HUES48 (cell line): ENCODE measurements around the gene VPS9D1.
"Not testable (repeated sequence)": the region's sequence is repeated elsewhere in the genome, so short reads cannot be mapped to it uniquely, and the experiment has no call there.

Experiments
- H3K27ac ChIP-seq: one replicate; pipeline ENCODE4 v1.7.0; 2013; ENCODE audit warnings: low read depth, low read length, inconsistent platforms
- H3K27me3 ChIP-seq: 2 replicates; pipeline ENCODE4 v1.6.1; 2013; ENCODE audit warnings: mild to moderate bottlenecking, low read length; ENCODE audit not compliant: control insufficient read depth, insufficient read depth
- H3K36me3 ChIP-seq: 2 replicates; pipeline ENCODE4 v1.6.1; 2013; ENCODE audit warnings: low read length; ENCODE audit not compliant: control insufficient read depth, insufficient read depth
- H3K4me1 ChIP-seq: 2 replicates; pipeline ENCODE4 v1.6.1; 2013; ENCODE audit warnings: mild to moderate bottlenecking, low read length; ENCODE audit not compliant: control insufficient read depth, insufficient read depth
- H3K4me3 ChIP-seq: 2 replicates; pipeline ENCODE4 v1.5.1; 2013; ENCODE audit warnings: mild to moderate bottlenecking, low read depth, low read length
- H3K9ac ChIP-seq: 2 replicates; pipeline ENCODE4 v1.6.1; 2013; ENCODE audit warnings: mild to moderate bottlenecking, low read depth, low read length, moderate library complexity
- H3K9me3 ChIP-seq: 2 replicates; pipeline ENCODE4 v1.6.1; 2013; ENCODE audit warnings: low read length; ENCODE audit not compliant: control insufficient read depth, insufficient read depth

Gene VPS9D1

DNA sequence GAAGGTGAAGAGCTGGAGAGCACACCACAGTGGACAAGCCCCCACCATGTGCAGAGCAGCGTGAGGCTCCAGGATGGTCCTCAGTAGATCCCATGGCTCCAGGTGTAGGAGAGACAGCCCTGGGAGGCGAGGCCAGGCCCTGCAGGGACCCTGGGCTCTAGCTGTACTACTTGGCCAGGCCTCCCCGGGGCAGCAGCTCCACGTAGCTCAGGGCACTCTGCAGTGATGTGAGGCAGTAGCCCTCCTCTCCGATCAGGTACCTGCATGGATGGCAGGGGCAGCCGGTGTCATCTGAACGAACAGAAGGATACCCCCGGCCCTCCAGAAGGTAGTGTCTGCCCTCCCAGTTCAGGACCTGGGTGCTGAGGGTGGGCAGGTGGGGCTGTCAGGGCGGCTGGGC, 13.0 kb downstream of the VPS9D1 start:
- peaks cover 8% of the 10 kb centered on the region; the same call in 1 of the 2 replicates for H3K4me1 ChIP-seq
- H3K27me3 ChIP-seq, result peaks cover 17% of the 10 kb centered on the region
- H3K9ac ChIP-seq, result no peak overlapping the region
- H3K36me3 ChIP-seq, result no peaks in the 10 kb centered on the region
- no peak overlapping the region for H3K27ac ChIP-seq
- H3K9me3 ChIP-seq, result no peaks in the 10 kb centered on the region
- H3K4me3 ChIP-seq, result no peak overlapping the region

DNA sequence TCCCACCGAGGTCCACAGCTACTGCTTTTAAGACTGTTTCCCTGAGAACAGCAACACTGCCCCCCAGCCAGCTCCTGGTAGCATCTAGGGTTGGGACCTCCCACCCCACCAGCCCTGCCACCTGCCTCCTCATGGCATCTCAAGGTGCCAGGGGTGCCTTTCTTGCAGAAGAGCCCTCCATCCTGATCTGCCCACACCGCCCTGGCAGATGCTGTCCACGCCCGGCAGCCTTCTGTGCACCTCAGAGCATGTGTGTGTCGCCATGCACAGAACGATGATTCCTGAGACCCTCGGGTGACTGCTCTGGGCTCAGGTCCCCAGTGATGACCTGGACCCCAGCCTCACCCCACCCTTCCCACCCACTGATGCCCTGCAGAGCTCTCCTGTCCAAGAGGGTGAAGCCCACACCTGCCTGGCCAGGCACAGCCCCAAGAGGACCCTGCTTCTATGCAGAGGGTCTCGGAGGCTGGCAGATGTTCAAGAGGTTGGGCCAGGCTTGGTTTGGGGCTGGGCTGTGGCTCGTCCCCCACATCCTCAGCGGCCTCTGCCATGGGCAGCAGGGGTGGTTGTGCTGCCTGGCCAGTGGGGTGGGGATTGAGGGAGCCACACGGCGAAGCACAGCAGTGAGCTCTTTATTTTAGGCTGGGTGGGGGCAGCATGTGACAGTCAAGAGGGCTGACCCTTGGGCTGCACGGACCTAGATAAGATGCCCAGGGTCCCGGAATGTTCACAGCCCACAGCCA, 14.0 kb downstream of the VPS9D1 start:
- no peak overlapping the region for H3K27ac ChIP-seq
- no peaks in the 10 kb centered on the region for H3K36me3 ChIP-seq
- H3K4me3 ChIP-seq, result no peak overlapping the region
- H3K9me3 ChIP-seq, result no peaks in the 10 kb centered on the region
- H3K9ac ChIP-seq, result no peak overlapping the region
- peaks cover 8% of the 10 kb centered on the region; the same call in 1 of the 2 replicates for H3K4me1 ChIP-seq
- H3K27me3 ChIP-seq, result peaks cover 17% of the 10 kb centered on the region

DNA sequence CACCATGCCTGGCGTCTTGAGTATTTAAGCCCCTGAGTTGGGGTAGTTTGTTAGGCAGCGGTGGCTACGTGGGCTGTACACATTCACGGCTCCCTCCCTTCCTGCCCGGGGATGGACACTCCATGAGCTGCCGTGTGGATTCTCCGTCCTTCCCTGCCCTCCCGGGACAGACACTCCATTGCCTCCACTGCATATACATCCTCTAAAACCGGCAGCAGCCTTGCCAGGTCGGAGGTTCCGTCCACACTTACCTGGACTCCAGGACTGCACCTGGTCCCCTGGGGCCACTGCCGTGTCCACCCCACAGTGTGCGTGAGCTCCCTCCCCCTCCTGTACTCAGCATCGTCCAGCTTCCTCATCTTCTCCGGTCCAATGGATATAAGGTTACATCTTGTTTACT, 15.7 kb downstream of the VPS9D1 start:
- Histone ChIP-seq H3K4me3 (no peak overlapping the region), H3K36me3 (no peaks in the 10 kb centered on the region), H3K27me3 (peaks cover 17% of the 10 kb centered on the region), H3K27ac (no peak overlapping the region), H3K4me1 (peaks cover 13% of the 10 kb centered on the region), H3K9me3 (no peaks in the 10 kb centered on the region), H3K9ac (no peak overlapping the region)

DNA sequence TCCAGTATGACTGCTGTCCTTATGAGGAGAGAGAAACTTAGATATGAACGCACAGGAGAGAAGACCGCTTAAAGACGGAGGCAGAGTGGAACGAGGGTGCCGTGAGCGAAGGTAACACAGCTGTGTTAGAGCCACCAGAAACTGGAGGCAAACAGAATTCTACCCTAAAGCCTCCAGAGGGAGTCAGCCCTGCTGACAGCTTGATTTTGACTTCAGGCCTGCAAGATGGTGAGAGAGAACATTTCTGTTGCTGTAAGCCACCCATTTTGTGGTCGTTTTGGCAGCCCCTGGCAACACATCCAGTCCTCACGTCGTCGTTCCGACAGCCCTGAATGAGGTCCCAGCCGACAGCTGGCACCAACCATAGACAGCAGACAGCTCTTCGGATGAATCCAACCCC, 16.4 kb downstream of the VPS9D1 start:
- Histone ChIP-seq H3K27ac (no peak overlapping the region), H3K9ac (no peak overlapping the region), H3K9me3 (no peaks in the 10 kb centered on the region), H3K4me3 (no peak overlapping the region), H3K27me3 (peaks cover 17% of the 10 kb centered on the region), H3K36me3 (0 out of 2 replicates have a peak, but pooled peaks cover under 1% of the 10 kb centered on the region), H3K4me1 (peaks cover 12% of the 10 kb centered on the region)

DNA sequence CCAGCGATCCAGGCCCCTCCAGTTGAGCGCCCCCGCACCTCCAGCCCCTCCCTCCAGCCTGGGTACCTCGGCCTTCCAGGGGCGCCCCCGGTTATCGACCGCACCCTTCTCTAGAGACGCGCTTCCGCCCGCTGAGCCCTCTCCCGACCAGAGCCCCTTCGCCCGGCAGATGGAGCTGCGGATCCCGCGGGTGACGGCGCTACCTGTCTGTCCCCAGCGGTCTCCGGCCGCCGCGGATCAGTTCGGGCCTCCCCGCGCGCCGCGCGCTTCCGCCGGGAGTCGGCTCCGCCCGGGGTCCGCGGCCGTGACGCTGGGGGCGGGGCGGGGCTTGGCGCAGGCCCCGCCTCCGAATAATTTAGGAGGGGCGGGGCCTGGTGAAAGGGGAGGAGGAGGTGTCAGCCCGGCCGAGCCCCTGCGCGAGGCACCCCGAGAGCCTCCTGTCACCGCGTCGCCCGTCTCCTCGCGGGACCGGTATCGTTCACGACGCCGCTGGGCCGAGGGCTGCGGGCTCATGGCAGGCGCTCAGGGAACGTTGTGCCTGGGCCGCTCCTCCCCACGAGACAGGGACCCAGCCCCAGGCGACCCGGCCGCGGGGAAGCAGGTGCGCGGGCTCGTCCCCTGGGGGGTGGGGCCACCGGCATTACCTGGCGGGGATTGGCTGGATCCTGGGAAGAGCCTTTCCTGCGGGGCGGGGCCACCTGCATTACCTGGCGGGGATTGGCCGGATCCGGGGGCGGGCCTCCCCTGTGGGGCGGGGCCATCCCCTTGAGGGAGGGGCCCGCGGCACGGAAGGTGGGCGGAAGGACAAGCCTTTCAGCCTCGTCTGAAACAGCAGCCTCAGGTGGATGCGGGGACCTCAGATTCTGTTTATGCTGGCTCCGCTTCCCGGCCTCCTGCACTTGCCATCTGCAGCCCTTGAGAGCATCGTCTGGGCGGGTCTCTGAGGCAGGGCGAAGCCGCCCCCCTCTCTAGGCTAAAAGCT, 19.0 kb downstream of the VPS9D1 start, which contains the start of gene SPATA2L:
Gene SPATA2L, minus strand, starts transcription at position 281 of the 982 bp plus-strand sequence. CDS start 473 bp downstream, outside the sequence.
- Histone ChIP-seq H3K4me3 (peak within 1 kb of the TSS; percentile 95), H3K4me1 (peaks cover 8% of the 10 kb centered on the region), H3K9ac (peak within 1 kb of the TSS; percentile 37; the same call in 1 of the 2 replicates), H3K36me3 (peaks cover 6% of the 10 kb centered on the region; the same call in 1 of the 2 replicates), H3K27me3 (peaks cover 15% of the 10 kb centered on the region), H3K27ac (peak within 1 kb of the TSS; percentile 85), H3K9me3 (no peaks in the 10 kb centered on the region)

DNA sequence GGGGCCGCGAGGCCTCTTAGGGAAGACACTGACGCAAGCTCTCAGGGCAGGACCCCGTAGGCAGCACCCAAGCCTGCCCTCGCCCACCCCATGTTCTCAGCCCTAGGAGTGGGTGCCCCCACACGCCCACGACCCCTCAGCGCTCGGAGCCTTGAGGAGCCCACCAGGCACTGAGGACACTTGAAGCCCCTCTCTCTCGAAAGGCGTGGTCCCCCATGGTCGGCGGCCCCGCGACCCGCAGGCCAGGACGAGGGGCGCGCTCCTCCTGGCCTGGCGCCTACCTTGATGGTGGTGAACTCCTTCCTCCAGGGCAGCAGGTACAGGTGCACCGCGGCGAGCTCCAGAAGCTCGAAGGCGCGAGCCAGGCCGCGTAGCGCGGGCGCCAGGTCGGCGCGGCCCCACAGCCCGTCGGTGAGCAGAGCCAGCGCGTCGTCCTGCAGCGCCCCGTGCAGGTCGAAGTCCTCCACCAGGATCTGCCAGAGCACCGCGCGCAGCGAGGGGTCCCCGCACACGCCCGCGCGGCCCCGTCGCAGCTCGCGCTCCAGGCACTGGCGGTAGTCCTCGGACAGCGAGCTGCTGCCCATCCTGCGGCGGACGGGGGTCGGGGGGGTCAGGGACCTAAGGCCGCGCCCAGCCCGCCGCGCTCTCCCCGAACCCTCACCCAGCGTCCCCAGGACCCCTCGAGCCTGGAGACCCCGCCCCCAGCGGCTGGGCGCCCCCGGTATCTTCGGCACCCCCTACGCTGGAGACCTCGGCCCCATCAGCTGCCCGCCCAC, 19.9 kb downstream of the VPS9D1 start:
- peak overlapping the region; percentile 85 for H3K27ac ChIP-seq
- H3K4me3 ChIP-seq, result peak overlapping the region; percentile 95
- peaks cover 12% of the 10 kb centered on the region for H3K36me3 ChIP-seq
- peaks cover 8% of the 10 kb centered on the region for H3K4me1 ChIP-seq
- peak overlapping the region; percentile 37; the same call in 1 of the 2 replicates for H3K9ac ChIP-seq
- no peaks in the 10 kb centered on the region for H3K9me3 ChIP-seq
- H3K27me3 ChIP-seq, result peaks cover 15% of the 10 kb centered on the region

DNA sequence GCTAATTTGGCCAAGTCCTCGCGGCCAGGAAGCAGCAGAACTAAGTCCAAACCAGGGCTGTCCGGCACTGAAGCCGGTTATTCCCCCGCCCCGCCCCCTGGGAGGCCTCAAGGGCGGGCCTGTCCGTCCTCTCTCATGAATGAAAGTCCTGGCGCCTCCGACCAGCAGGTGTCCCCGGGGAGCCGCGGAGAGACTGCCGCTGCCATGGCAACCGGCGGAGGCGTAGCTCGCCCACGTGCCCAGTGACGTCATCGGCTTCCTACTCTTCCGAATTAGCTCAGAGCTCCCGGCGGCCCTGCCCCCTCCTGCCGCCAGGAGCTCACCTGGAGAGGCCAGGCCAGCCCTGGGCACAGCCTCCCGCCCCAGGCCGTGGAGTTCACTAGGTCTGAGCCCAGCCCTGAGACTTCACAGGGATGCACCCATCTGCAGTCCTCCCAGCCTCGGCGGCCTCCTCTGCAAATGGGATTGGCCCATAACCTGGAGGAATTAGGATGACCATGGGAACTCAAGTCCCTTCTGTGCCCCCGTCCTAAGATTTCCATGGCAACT, 20.5 kb downstream of the VPS9D1 start:
- peak overlapping the region; percentile 95 for H3K4me3 ChIP-seq
- no peaks in the 10 kb centered on the region for H3K9me3 ChIP-seq
- H3K27me3 ChIP-seq, result peaks cover 15% of the 10 kb centered on the region
- peak overlapping the region; percentile 39 for H3K9ac ChIP-seq
- peaks cover 19% of the 10 kb centered on the region for H3K36me3 ChIP-seq
- peaks cover 8% of the 10 kb centered on the region for H3K4me1 ChIP-seq
- H3K27ac ChIP-seq, result peak overlapping the region; percentile 85

DNA sequence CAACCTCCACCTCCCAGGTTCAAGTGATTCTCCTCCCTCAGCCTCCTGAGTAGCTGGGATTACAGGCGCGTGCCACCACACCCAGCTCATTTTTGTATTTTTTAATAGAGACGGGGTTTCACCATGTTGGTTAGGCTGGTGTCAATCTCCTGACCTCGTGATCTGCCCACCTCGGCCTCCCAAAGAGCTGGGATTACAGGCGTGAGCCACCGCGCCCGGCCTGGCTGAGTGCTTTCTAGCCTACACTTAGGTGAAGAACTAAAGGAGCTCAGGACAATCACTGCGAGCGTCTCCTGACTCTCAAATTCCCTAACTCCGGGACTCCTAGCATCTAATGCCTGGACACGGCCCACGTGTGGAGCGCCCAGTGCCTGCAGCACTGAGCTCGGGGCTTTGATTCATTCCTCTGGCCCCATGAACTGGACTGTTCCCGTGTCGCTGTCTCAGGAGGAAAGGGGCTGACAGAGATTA, 21.0 kb downstream of the VPS9D1 start:
- H3K4me1 ChIP-seq, H3K27me3 ChIP-seq, H3K9me3 ChIP-seq: not testable (repeated sequence)
- Histone ChIP-seq H3K9ac (peak overlapping the region; percentile 39), H3K27ac (peak overlapping the region; percentile 79), H3K4me3 (peak overlapping the region; percentile 27; the same call in 1 of the 2 replicates), H3K36me3 (peaks cover 22% of the 10 kb centered on the region)

DNA sequence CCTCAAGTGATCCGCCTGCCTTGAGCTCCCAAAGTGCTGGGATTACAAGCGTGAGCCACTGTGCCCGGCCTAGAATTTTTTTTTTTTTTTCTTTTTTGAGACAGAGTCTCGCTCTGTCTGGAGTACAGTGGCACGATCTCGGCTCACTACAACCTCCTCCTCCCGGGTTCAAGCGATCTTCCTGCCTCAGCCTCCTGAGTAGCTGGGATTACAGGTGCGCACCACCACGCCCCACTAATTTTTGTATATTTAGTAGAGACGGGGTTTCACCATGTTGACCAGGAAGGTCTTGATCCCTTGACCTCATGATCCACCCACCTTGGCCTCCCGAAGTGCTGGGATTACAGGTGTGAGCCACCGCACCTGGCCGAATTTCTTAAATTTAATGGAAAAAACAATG, 22.0 kb downstream of the VPS9D1 start:
- H3K4me1 ChIP-seq, H3K4me3 ChIP-seq, H3K9ac ChIP-seq, H3K9me3 ChIP-seq, H3K27ac ChIP-seq, H3K27me3 ChIP-seq: not testable (repeated sequence)
- peaks cover 29% of the 10 kb centered on the region for H3K36me3 ChIP-seq
